Measurements from ENCODE around the gene ATXN7L1.

- TF ChIP-seq, protein P1, sequence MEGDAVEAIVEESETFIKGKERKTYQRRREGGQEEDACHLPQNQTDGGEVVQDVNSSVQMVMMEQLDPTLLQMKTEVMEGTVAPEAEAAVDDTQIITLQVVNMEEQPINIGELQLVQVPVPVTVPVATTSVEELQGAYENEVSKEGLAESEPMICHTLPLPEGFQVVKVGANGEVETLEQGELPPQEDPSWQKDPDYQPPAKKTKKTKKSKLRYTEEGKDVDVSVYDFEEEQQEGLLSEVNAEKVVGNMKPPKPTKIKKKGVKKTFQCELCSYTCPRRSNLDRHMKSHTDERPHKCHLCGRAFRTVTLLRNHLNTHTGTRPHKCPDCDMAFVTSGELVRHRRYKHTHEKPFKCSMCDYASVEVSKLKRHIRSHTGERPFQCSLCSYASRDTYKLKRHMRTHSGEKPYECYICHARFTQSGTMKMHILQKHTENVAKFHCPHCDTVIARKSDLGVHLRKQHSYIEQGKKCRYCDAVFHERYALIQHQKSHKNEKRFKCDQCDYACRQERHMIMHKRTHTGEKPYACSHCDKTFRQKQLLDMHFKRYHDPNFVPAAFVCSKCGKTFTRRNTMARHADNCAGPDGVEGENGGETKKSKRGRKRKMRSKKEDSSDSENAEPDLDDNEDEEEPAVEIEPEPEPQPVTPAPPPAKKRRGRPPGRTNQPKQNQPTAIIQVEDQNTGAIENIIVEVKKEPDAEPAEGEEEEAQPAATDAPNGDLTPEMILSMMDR (IDR thresholded peaks at IDR 0.05), result no peak
- no peak for TF ChIP-seq EP300 (IDR thresholded peaks at IDR 0.05)
Observed at GRCh38 chr7:105715528-105715927, 160.9 kb downstream of the ATXN7L1 start.

Data from esophagus muscularis mucosa (tissue), 3 donors.